GM23248 (cell line): ENCODE measurements around the gene ZSCAN30.

Experiments used
- EZH2 ChIP-seq: fragments of 200-600 bp; sonication (generic); IDR thresholded peaks from 2 replicates; pipeline ENCODE4 v1.6.1; 2018; ENCODE audit warnings: antibody characterized with exemption, mild to moderate bottlenecking; ENCODE audit not compliant: insufficient read depth, poor library complexity, severe bottlenecking
- EZH2phosphoT487 ChIP-seq: fragments of 200-600 bp; sonication (generic); IDR thresholded peaks from 2 replicates; pipeline ENCODE4 v1.6.1; 2018; ENCODE audit warnings: antibody characterized with exemption, moderate library complexity, mild to moderate bottlenecking, low read depth; ENCODE audit not compliant: insufficient read depth

- no peak for TF ChIP-seq EZH2phosphoT487
- no peak for TF ChIP-seq EZH2
These were observed 36.8 kb upstream of the ZSCAN30 start for GRCh38 chr18:35326695-35327387.
